NCI-H345 treated with DMSO at 0.1 percent for 48 hours (cell line): Measurements from ENCODE around the gene GALNT15.

Experiments used
- DNase-seq: peaks from one replicate; lab custom pipeline; 2025; ENCODE audit not compliant: unreplicated experiment; lab: John Stamatoyannopoulos, UW

The GALNT15 gene

DNA sequence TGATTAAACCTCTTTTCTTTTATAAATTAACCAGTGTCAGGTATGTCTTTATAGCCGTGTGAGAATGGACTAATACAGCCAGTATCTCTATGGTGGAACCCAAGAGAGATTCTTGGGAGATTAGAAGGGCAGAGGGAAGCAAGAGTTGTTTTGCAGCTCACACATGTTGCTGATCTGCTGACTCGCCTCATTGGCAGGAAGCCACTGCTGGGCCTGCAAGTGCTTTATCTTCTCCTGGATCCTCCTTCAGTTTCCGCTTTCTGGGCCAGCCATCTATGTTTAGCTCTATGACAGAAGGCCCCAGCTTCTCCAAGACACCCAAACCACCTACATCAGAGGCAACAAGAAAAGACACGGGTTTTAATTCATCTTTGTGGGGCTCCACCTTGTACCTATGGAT is 23.4 kb upstream of the GALNT15 start:
- DNase-seq, result no peak

DNA sequence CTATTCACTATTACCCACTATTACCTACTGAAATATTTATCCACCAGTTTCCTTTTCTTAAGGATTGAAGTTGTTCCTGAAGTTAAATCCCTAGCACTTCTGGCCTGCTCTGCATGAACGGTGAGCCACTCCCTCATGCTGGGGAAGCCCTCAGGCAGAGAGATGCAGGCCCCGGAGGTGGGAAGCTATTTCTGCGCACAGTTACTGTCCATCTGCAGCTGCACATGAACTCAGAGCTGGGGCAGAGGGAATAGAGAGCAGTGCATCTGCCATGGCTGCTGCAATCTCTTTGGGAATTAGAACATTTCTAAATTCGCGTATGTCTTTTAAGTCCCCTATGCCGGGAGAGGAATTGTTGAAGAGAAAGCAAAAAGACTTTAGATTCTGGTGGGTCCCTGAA is 6.3 kb upstream of the GALNT15 start:
- DNase-seq, result no peak

DNA sequence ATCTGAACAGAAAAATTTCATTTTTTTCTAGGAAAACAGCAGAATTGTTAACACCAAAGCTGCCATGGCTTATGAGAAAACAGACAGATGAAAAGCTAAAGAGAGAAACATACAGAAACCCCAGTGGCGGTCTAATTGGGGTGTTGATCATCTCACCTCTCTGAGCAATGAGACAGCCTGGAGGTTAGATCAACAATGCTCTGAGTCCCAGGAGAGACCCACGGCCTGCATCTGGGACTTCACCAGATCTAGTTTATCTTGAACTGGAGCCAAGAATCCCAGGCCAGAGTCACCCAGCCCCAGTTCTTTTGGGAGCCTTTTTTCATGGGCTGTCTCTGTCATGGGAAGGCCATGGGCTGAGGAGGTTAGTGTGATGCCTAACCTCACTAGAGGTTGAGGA is 3.5 kb upstream of the GALNT15 start:
- DNase-seq, result no peak

DNA sequence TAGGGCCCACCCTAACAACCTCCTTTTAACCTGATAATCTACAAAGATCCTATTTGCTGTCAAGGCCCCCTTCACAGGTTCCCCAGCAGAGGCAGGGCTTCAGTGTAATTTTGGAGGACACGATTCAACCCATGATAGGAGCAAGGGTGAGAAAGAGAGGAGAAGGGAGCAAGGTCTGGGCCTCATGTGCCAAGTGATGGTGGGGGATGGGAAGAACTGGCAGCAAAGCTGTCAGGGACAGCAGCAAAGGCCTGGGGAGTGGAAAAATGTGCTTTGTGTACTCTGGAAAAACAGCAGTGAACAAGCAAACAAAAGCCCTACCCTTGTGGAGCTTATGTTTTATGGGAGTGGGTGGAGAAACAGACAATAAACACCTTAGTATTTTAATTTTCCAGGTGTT is 2.7 kb upstream of the GALNT15 start:
- no peak for DNase-seq

DNA sequence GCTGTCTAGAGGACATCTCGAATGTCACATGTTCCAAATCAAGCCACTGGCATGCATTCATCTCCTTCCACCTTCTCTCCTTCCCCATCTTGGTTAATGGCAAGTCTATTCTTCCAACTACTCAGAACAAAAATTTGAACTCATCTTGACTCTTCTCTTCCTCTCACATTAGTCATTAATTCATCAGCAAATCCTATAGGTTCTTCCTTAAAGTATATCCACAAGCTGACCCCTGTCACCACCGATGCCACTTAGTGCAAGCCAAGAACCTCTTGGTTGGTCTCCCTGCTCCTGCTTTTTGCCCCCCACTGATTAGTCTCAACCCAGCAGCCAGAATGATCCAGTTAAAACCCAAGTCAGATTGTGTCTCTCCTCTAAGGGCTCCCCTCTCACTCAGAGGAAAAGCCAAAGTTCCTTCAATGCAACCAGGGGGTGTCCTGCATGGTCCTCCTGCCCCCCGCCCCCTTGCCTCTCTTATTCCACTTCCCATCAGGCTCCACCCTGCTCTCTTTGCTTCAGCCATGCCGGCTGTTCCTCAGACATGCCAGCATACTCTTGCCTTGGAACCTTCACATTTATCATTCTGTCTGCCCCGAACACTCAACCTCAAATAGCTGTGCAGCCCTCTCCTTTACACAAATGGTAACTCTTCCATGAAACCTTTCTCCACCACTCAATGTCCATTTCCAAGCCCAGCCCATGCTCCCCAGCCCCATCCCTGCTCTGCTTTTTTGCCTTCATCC is 1.0 kb upstream of the GALNT15 start:
- no peak for DNase-seq

DNA sequence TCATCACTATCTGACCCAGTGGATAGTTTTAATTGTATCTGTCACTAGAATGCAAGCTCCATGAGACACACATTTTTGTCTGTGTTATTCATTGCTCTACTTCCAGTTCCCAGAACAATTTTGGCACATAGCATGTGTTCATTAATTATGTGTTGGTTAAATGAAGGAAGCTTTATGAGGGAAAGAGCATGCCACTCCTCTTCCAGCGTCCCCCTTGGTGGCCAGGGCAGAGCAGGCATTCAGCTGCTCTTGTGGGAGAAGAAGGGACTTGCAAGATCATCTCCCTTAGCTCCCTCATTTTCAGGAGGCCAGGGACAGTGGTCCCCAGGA is 489 bp upstream of the GALNT15 start:
- no peak for DNase-seq

DNA sequence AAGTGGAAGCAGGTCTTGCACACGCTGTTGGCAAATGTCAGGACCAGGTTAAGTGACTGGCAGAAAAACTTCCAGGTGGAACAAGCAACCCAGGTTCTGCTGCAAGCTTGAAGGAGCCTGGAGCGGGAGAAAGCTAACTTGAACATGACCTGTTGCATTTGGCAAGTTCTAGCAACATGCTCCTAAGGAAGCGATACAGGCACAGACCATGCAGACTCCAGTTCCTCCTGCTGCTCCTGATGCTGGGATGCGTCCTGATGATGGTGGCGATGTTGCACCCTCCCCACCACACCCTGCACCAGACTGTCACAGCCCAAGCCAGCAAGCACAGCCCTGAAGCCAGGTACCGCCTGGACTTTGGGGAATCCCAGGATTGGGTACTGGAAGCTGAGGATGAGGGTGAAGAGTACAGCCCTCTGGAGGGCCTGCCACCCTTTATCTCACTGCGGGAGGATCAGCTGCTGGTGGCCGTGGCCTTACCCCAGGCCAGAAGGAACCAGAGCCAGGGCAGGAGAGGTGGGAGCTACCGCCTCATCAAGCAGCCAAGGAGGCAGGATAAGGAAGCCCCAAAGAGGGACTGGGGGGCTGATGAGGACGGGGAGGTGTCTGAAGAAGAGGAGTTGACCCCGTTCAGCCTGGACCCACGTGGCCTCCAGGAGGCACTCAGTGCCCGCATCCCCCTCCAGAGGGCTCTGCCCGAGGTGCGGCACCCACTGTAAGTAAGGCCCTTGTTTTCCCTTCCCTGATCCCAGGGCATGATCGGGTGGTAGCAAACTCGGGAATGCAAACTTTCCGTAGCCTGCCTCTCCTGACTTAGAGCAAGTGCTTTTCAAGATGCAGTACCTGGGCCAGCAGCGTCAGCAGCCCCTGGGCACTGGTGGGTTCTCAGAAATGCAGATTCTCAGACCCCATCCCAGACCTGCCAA is 759 bp downstream of the GALNT15 start:
- DNase-seq, result no peak

DNA sequence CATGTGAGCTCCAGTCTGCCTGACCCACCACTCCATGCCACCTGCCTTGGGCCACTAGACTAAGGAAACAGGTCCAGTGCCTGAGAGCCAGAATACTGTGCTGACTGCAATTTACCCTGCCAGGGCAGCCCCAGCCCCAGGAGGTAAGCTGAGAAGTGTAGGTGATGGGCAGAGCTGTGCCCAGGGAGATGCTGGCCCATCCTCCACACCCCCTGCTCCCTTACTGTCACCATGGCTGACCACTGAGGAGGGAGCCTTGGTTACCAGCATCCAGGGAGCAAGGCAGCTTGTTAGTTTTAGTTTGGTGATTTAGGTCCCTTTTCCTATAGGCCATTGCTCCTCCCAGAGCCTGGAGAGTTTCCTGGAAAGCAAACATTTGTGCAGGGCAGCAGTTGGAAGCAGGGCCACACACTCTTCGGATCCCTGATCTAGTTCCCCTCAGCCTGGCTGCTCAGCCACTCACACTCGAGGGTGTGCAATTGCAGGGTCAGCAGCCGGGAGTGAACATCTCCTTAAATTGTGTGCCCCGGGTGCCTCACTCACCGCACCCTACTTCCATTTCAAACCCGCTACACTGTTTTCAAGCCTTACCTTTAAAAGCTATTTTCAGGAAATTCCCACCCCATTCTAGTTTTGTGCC is 2.0 kb downstream of the GALNT15 start:
- DNase-seq, result no peak

DNA sequence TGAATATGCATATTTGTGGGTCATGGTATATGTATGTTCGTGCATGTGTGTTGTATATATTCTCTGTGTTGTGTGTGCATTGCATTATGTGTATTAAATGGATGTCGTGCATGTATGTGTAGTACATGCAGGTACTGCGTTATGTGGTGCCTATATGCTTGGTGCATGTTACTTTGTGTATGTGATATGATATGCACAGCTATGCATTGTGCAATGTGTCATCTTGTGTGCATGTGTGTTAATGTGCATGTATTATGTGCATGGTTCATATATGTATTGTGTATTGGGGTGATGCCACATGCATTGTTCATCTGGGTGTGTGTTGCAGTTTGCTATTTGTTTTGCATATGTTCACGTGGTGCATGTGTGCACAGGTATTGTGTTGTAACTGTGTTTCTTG is 2.9 kb downstream of the GALNT15 start:
- no peak for DNase-seq

DNA sequence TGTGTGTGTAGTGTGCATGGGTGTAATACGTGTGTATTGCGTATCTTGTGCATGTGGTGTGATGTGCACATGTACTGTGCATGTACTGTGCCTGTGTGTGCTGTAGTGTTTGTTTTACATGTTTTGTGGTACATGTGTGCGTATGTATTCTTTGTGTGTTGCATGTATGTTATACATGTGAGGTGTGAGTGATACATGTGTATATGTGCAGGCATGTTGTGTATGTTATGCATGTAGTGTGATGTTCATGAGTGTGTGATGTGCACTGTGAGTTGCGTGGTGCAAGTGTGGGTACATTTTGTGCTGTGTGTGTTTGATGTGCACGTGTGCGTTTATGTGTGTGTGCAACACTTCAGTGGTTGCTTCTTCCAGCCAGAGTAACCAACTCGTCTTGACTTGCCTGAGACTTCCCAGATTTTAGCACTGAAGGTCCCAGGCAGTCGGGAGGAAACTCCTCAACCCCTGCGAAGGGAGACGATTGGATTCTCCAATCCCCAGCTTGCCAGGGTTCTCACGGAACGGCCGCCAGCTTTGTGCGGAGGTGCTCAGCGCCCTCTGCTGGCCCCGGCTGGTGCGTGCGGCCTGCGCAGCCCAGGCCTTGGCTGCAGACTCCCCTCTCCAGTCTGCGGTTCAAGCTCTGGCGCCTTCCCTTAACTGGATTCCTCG is 3.6 kb downstream of the GALNT15 start:
- no peak for DNase-seq

DNA sequence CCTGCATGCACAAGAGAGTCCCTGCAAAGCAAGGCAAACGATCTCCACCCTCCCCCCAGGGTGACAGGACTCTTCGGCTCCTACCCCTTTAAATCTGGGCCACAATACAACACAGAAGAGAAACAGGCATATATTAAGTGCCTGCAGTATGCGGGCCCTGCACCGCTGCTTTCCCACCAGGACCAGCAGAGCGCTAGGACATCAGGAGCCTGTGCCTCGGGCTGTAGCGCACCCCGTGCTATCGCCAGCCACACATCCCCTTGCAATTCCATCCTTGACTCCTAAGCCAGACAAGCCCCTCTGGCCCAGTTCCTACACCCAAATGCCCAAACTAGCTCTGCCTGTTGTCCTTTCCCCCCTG is 4.1 kb downstream of the GALNT15 start:
- DNase-seq, result no peak

DNA sequence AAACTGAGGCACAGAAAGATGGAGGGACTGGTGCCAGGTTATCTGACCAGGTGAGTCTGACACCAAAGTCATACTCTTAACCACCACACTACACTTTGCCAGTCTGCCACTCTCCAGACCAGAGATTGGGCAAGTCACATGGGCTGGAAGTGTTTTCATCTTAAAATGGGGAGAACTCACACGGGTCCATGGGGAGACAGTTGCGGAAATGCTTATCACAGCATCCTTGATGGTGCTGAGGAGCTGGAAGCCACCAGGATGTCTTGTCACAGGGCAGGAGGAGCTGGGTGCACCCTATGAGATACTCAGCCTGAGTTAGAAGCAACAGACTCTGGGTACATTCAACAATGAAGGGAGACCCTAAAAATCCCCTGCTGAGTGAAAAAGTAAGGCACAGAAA is 4.8 kb downstream of the GALNT15 start:
- no peak for DNase-seq

DNA sequence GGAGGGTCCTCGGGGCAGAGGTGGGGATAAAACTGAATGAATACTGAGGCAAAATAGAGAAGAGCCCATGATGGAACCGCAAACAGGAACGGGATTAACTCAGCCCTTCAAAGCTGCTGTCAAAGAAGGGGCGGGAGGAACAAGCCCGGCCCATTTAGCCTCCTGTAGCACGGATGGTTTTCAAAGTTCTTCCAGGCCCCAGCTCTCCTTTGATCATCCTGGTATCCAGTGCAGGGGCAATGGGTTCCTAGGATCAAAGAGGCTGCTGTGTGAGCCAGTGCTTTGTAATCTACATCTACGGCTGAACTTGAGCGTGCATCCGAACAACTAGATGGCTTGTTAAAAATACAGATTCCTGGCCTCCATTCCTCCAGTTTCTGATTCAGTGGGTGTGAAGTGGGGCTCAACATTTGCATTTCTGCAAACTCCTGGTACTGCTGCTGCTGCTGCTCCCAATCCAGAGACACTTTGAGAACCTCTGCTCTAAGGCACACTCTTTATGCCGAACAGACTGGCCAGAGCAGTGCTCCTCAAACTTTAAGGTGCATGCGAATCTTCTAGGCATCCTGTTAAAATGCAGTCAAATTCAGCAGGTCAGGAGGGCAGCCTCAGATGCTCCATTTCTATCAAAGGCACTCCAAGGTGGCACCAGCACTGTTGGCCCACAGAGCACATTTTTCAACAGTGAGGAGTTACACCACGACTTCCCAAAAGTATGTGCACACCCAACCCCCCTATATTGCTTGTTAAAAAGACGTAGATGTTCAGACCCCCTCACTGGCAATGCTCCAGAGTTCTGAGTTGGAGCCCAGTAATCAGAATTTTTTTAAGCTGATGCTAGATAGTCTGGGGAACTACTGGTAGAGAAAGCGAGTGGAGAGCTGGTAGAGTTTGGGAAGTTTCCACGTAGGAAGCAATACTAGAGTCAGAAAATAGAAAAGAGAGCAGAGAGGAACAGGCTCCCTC is 5.6 kb downstream of the GALNT15 start:
- no peak for DNase-seq

DNA sequence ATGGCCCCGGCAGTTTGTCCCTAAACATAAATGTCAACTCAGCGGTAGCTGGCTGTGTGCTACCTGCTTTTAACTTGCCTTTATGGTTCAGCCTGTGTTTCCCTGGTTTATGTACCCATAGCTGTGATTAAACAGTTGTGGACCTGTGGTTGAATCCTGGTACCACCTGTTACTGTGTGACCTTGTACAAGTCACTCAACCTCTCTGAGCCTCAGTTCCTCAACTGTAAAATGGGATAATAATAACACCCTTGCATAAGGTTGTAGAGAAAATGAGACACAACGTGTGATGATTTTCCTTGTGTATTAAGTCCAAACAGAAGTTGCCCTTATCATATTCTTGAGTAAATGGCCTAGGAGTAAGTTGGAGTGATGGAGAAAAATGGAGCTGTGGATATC is 6.3 kb downstream of the GALNT15 start:
- DNase-seq, result no peak

DNA sequence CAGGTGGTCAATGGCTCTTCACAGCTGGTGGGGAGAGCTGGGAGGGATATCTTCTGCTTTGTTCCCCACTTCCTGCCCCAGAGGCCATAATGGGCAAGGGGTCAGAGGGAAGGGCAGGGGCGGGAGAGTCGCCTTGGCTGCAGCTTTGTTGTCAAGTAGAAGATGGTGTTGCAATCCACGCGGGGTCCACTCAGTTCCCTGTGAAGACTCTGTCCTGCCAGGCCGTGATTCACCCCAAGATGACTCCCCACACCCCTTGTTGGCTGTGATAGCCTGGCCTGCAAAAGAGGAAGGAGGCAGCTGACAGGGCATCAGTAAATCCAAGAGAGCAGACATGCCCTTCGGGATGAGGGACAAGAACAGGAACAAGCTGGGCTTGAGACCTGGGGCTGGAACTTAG is 6.9 kb downstream of the GALNT15 start:
- DNase-seq, result no peak

DNA sequence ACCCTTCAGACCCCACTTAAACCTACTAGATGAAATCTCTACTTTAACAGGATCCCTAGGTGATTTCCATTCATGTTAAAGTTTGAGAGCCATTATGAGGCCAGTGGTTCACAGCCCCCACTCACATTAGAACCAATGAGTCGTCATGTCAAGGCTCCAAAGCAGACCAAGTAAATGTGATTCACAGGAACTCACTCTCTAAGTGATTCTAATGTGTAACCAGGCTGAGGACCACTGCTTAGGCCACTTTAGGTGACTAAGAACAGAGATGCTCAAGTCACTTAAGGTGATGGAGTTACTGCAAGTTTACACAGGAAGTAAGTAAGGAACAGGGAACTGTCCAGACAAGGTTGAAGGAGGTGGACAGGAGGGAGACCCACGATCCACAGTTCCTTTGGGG is 7.7 kb downstream of the GALNT15 start:
- no peak for DNase-seq

DNA sequence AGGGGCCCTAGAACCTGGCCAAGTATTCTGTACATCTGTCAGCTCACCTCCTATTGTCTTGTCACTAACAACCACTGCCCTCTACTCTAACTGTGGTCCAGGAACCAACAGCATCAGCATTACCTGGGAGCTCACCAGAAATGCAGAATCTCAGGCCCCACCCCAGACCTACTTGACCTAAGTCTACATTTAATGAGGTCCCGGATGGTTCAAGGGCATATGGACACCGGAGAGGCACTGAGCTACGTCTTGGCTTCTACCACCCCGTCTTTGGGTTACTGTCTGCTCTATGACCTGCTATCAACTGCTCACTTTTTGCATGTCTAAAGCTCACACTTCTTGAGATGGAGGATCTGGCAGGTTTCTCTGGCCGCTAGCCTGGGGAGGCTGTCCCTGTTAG is 8.1 kb downstream of the GALNT15 start:
- no peak for DNase-seq

DNA sequence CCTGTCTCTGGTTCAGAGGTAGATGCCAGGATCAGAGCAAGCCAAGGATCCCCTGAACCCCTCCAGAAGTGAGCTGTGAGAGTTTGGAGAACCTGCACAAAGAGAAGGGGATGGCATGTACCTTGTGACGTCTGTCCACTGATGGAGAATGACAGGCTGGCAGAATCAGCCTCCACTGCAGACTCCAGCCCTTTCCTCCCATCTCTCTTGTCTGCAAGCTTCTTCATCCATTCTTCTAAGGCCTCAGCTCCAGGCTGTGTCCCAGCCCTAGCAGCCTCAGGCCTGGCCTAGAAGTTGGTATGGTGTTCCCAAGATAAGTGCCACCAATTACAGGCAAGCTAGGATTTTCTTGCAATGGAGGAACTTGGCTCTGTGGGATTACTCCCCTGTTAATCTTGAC is 8.6 kb downstream of the GALNT15 start:
- DNase-seq, result no peak

DNA sequence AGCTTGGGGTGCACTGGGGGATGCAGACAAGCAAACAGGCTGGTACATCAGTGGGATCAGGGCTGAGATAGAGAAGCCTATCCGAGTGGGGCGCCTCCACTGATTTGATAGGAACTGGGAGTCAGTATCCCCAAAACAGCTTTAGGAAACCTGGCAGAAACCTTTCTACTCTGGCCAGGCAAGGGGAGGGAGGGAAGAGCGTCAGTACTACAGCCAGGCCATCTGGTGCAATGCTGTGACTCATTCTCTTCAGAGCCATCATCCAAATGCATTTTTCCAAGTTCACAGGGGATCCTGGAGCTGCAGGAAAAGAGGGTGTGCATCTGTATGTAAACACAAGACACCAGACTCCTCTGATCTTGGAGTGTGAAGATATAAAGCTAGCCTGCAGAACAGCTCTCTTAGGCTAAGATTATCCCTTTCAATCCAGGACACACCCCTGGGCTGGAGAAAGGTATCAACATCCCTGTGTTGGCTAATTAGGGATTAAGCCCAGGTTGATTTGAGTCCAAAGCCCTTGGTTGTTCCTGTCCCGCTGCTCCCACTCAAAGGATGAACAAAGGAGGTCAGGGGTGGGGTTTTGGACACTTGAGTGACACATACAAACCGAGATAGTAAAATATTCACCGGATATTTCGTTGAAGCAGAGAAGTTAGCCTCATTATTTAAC is 9.3 kb downstream of the GALNT15 start:
- DNase-seq, result no peak

DNA sequence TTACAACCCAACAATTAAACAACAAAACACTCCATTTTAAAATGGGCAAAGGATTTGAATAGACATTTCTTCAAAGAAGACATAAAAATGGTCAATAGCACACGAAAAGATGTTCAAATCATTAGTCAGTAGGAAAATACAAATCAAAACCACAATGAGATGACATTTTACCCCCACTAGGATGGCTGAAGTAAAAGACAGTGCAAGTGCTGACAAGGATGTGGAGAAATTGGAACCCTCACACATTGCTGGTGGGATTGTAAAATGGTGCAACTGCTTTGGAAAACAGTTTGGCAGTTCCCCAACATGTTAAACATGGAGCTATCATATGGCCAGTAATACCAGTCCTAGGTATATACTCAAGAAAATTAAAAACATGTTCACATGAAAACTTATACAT is 11.6 kb downstream of the GALNT15 start:
- DNase-seq, result no peak
